Bone marrow (tissue), 2 donors: Measurements from ENCODE around the gene PRND.
"Not testable (repeated sequence)": the region's sequence is repeated elsewhere in the genome, so short reads cannot be mapped to it uniquely, and the experiment has no call there.

Experiments used
- DNase-seq, 2 donors: peaks; one replicate each; lab custom pipeline; 2025; lab: John Stamatoyannopoulos, UW

Gene PRND

GRCh38 chr20:4737857-4738627, 16.3 kb downstream of the PRND start:
- no peak for DNase-seq

GRCh38 chr20:4740774-4741431, 19.2 kb downstream of the PRND start:
- DNase-seq, result peak; percentile 9 to 23

GRCh38 chr20:4748847-4749246, 27.1 kb downstream of the PRND start:
- no peak for DNase-seq

GRCh38 chr20:4749326-4749725, 27.6 kb downstream of the PRND start:
- DNase-seq, result no peak

GRCh38 chr20:4750381-4750780, 28.7 kb downstream of the PRND start:
- no peak for DNase-seq

- not testable (repeated sequence) for DNase-seq
Observed at GRCh38 chr20:4759100-4759884, 37.6 kb downstream of the PRND start.

- DNase-seq, result no peak
Observed at GRCh38 chr20:4763261-4763660, 41.6 kb downstream of the PRND start.

GRCh38 chr20:4763723-4764510, 42.2 kb downstream of the PRND start:
- peak in 1 of 2 donors; percentile 18 for DNase-seq

- no peak for DNase-seq
Observed at GRCh38 chr20:4764805-4765204, 43.1 kb downstream of the PRND start.

GRCh38 chr20:4765681-4766080, 44.0 kb downstream of the PRND start:
- no peak for DNase-seq

- DNase-seq, result peak in 1 of 2 donors; percentile 96
Observed at GRCh38 chr20:4766631-4767030, 44.9 kb downstream of the PRND start.

GRCh38 chr20:4767084-4767483, 45.4 kb downstream of the PRND start:
- DNase-seq, result peak in 1 of 2 donors; percentile 43

- DNase-seq, result no peak
Observed at GRCh38 chr20:4769328-4769727, 47.6 kb downstream of the PRND start.

- DNase-seq, result no peak
Observed at GRCh38 chr20:4770026-4770425, 48.3 kb downstream of the PRND start.

- no peak for DNase-seq
Observed at GRCh38 chr20:4771004-4771403, 49.3 kb downstream of the PRND start.

GRCh38 chr20:4772132-4772531, 50.4 kb downstream of the PRND start:
- DNase-seq, result no peak

GRCh38 chr20:4773014-4773413, 51.3 kb downstream of the PRND start:
- DNase-seq, result not testable (repeated sequence)

GRCh38 chr20:4773736-4774135, 52.0 kb downstream of the PRND start:
- no peak for DNase-seq

GRCh38 chr20:4774207-4774606, 52.5 kb downstream of the PRND start:
- DNase-seq, result no peak

- no peak for DNase-seq
Observed at GRCh38 chr20:4775322-4776078, 53.8 kb downstream of the PRND start.

- DNase-seq, result no peak
Observed at GRCh38 chr20:4776079-4776630, 54.4 kb downstream of the PRND start.
